ENCODE data around the gene CREBBP. TPM values are rescaled to one million over a fixed set of nuclear protein-coding genes. Genes with fewer than 3 reads are reported as not detected.
A peak's percentile ranks its signal among the peaks of the same experiment; 100 is the strongest.

CREBBP gene
- total and polyA plus RNA-seq, 5 experiments from 2014 or later: 2.9 to 167 (median 12.0) TPM

DNA sequence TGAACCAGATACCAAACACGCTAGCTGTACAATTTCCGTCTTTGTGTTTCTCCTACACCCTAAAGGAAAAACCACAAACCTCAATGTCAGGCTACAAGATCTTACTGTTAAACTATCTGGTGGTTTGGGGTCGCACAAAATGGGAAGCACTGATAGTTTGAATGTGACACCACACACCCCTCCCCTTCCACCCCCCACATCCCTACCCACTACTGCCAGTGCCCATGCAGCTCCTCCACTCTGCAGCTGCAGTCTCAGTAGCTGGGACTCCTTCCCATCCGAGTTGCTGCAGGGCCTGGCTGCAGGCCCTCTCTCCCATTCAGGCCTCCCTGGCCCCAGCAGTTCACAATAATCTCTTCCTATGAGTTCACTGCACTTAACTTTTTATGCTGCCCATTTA is 181.6 kb downstream of the CREBBP start:
- H3K9me3 Mint-ChIP-seq: no peaks in the 10 kb centered on the region
- POLR2A ChIA-PET: interaction anchor here (0.7 kb wide), 1 partner anchor 35 kb away, joined by 4 read pairs; no protein-coding TSS in a partner anchor
- peak overlapping the region in 4 of 10 donors; percentile 9 to 47 (median 28) for H3K4me3 Mint-ChIP-seq
- DNase-seq (peak in 3 of 10 donors; percentile 2 to 19 (median 17)), ATAC-seq (peak; percentile 41 to 68)
- H3K4me1 Mint-ChIP-seq: peaks cover 7 to 22% (median 12%) of the 10 kb centered on the region in 4 donors
- peak overlapping the region in 6 of 10 donors; percentile 29 to 69 (median 37) for H3K27ac Mint-ChIP-seq
- H3K27me3 Mint-ChIP-seq: no peaks in the 10 kb centered on the region
- peaks cover 0 to 22% (median 0%) of the 10 kb centered on the region in 3 donors for H3K36me3 Mint-ChIP-seq

DNA sequence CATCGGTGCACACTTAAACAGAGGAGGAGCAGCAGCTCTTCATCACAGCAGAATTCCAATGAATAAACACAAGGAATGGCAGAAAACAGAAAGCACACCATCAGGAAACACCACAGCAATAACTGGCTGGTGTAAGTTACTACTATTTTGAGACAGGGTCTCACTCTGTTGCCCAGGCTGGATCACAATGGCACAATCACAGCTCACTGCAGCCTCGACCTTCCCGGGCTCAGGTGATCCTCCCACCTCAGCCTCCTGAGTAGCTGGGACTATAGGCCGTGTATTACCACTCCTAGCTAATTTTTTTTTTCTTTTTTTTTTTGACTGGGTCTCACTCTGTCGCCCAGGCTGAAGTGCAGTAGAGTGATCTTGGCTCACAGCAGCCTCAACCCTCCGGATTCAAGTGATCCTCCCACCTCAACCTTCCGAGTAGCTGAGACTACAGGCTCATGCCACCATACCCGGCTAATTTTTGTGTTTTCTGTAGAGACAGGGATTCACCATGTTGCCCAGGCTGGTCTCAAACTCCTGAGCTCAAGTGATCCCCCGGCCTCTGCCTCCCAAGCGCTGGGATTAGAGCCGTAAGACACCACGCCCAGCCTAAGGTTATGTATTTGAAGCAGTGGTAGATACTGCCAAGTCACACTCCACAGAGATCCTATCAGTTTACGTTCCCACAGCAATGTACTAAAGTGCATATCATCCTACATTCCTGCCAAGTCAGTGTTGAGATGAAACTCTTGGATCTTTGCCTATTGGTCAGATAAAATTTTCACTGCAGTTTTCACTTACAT is 183.9 kb downstream of the CREBBP start:
- no peaks in the 10 kb centered on the region for H3K27me3 Mint-ChIP-seq
- POLR2A ChIA-PET: interaction anchor here (0.6 to 1.5 kb wide), 2 partner anchors 14 to 479 kb away, joined by 4 to 6 read pairs; no protein-coding TSS in a partner anchor
- H3K36me3 Mint-ChIP-seq: peaks cover 0 to 12% (median 0%) of the 10 kb centered on the region in 3 donors
- H3K4me1 Mint-ChIP-seq: peaks cover 6 to 22% (median 12%) of the 10 kb centered on the region in 4 donors
- peak overlapping the region in 1 of 10 donors; percentile 7 for H3K27ac Mint-ChIP-seq
- DNase-seq (no peak), ATAC-seq (no peak)
- H3K9me3 Mint-ChIP-seq: no peaks in the 10 kb centered on the region
- H3K4me3 Mint-ChIP-seq: no peak overlapping the region

DNA sequence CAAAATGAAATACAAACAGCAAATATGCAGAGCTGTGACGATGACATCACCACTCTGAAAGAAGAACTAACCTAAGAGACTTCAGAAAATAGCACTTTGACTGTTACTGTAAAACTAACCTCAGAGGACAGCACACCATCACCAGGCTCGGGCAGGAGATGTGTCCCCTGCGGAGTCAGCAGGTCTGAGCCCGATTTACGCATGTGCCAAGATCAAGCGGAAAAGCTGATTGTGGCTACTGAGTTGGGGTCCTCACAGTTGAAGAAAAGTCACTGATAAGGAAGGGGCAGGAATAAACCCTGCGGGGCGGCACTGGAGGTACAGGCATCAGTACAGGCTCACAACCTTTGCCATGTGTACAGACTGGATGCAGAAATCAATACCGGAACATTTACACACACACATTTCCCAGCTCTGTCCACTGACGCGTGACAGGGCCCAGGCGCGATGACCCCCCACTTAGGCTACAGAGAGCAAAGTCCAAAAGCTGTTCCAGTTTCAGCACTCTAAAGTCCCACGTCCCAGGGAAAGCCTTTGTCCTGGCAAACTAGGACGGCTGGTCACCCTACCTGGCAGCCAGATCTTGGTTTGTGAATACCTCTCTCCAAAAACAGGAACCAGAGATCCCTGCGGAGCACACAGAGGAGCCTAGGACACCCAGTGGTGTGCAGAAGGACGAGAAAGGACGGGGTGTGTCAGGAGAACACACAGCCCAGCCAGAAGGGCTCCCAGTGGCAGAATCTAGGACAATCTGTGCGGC is 184.7 kb downstream of the CREBBP start:
- DNase-seq (no peak), ATAC-seq (no peak)
- peaks cover 6 to 26% (median 13%) of the 10 kb centered on the region in 4 donors for H3K4me1 Mint-ChIP-seq
- POLR2A ChIA-PET: interaction anchor here (0.6 to 1.5 kb wide), 2 partner anchors 15 to 196 kb away, joined by 3 to 6 read pairs; no protein-coding TSS in a partner anchor
- no peaks in the 10 kb centered on the region for H3K9me3 Mint-ChIP-seq
- no peak overlapping the region for H3K4me3 Mint-ChIP-seq
- H3K27me3 Mint-ChIP-seq: no peaks in the 10 kb centered on the region
- H3K27ac Mint-ChIP-seq: peak overlapping the region in 4 of 10 donors; percentile 3 to 73 (median 28)
- peaks cover 0 to 9% (median 0%) of the 10 kb centered on the region in 3 donors for H3K36me3 Mint-ChIP-seq

DNA sequence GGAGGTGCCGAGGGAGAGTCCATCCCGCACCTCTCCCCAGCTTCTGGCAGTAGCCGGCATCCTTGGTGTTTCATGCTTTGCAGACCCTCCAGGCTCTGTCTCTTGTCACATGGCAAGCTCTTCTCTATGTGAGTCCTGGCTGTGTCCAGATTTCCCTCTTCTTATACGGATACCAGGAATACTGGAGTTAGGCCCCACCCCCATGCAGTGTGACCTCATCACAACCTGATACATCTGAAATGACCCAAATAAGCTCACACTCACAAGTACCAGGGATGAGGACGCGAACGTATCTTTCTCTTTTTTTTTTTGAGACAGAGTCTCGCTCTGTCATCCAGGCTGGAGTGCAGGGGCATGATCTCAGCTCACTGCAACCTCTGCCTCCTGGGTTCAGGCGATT is 186.5 kb downstream of the CREBBP start:
- Mint-ChIP-seq H3K9me3 (no peaks in the 10 kb centered on the region), H3K36me3 (peaks cover 0 to 16% (median 0%) of the 10 kb centered on the region in 3 donors), H3K4me3 (no peak overlapping the region), H3K4me1 (peaks cover 12 to 25% (median 15%) of the 10 kb centered on the region in 4 donors), H3K27ac (peak overlapping the region in 1 of 10 donors; percentile 21), H3K27me3 (no peaks in the 10 kb centered on the region)
- POLR2A ChIA-PET: no interaction called here
- ATAC-seq: no peak
- no peak for DNase-seq

DNA sequence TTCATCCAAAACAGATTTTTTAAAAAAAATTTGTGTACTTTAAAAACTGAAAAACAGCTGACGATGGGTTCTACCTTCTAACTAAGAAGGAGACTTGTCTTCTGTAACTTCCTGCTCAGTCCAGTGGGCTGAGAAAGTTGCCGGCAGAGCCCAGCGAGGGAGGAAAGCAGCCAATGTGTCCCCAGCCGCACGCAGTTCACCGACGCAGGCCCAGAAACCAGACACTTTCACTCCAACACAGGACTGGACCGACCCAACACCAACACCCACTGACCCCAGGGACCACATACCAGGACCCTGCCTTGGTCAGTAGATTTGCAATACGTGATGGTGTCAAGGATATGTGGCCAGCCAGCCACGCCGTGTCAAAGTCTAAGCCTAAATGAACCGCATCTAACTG is 188.8 kb downstream of the CREBBP start:
- Mint-ChIP-seq H3K36me3 (peaks cover 0 to 37% (median 4%) of the 10 kb centered on the region in 3 donors), H3K27me3 (no peaks in the 10 kb centered on the region), H3K4me1 (peaks cover 9 to 20% (median 11%) of the 10 kb centered on the region in 4 donors), H3K9me3 (no peaks in the 10 kb centered on the region), H3K4me3 (no peak overlapping the region), H3K27ac (peak overlapping the region in 1 of 10 donors; percentile 22)
- POLR2A ChIA-PET: interaction anchor here (0.7 to 2.0 kb wide), 2 partner anchors 90 to 189 kb away, joined by 5 read pairs; partner anchors contain the start of gene CREBBP
- ATAC-seq (no peak), DNase-seq (no peak)

DNA sequence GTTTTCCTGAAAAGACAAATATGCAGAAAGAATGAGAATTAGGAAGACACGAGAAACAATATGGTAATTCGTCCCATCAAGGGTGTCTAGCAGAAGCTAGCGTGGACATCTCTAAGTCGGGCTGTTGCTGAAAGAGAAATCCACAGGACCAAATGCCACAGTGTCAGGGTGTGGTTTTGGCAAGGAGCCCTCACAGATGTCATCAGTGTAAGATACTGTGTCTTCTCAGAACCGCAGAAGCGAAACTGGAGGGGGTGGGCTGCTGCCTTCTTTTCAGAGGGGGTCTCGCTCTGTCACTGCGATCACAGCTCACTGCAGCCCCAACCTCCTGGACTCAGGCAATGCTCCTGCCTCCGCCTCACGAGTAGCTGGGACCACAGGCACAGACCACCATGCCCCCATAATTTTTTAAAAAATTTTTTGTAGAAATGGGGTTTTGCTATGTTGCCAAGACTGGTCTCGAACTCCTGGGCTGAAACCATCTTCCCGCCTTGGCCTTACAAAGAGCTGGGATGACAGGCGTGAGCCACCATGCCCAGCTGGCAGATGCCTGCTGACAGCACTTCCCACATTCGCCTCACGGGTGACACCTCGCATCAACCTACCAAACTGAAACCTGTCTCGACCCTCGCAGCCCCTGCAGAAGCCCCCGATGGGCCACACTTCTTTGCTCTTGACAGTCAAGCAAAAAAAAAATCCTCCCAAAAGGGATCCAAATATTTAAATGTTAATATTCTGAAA is 189.4 kb downstream of the CREBBP start:
- peaks cover 0 to 43% (median 4%) of the 10 kb centered on the region in 3 donors for H3K36me3 Mint-ChIP-seq
- no peak for DNase-seq
- peak overlapping the region in 4 of 10 donors; percentile 22 to 82 (median 36) for H3K27ac Mint-ChIP-seq
- POLR2A ChIA-PET: interaction anchor here (0.6 to 2.0 kb wide), 2 partner anchors 190 to 878 kb away, joined by 4 to 5 read pairs; partner anchors contain the start of gene CREBBP
- no peaks in the 10 kb centered on the region for H3K27me3 Mint-ChIP-seq
- H3K9me3 Mint-ChIP-seq: no peaks in the 10 kb centered on the region
- no peak for ATAC-seq
- peak overlapping the region in 5 of 10 donors; percentile 17 to 58 (median 52) for H3K4me3 Mint-ChIP-seq
- H3K4me1 Mint-ChIP-seq: peaks cover 9 to 18% (median 10%) of the 10 kb centered on the region in 4 donors

DNA sequence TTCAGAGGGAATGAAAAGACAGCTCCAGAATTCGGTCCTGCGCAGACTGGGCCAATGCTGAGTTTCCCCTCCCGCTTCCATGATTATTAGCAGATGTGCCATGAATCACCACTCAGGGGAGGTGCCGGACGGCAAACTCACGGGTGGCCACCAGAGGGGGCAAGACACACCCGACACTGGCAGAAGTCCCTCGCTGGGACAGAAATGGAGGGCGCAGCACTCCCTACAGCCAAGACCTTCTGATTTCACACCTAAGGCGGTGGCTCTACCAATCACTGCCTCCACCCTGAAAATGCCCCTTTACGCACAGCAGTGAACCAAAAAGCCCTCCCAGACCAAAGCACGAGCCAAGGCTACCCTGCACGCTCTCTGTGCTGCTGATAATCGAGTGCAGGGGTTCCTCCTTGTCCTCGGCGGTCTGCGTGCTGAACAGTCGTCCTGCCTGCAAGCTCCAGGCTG is 190.0 kb downstream of the CREBBP start:
- no peaks in the 10 kb centered on the region for H3K27me3 Mint-ChIP-seq

DNA sequence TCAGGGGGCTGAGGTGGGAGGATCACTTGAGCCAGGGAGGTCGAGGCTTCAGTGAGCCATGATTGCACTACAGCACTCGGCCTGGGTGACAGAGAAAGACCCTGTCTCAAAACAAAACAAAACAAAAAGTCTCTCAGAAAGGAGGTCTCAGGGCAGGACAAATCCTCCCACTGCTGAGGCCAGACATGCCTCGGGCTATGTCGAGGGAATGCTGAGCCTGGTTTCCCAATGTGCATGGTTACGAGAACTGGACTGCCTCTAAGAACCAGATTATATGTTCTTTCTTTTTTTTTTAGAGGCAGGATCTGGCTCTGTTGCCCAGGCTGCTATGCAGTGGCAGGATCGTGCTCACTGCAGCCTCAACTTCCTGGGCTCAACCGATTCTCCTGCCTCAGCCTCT is 190.8 kb downstream of the CREBBP start:
- peaks cover 0 to 54% (median 9%) of the 10 kb centered on the region in 3 donors for H3K36me3 Mint-ChIP-seq
- no peak overlapping the region for H3K4me3 Mint-ChIP-seq
- no peak for ATAC-seq
- POLR2A ChIA-PET: interaction anchor here (2.0 kb wide), 1 partner anchor 191 kb away, joined by 5 read pairs; the partner anchor contains the start of gene CREBBP
- H3K4me1 Mint-ChIP-seq: peaks cover 7 to 14% (median 9%) of the 10 kb centered on the region in 4 donors
- H3K27ac Mint-ChIP-seq: no peak overlapping the region
- DNase-seq: no peak
- no peaks in the 10 kb centered on the region for H3K9me3 Mint-ChIP-seq
- no peaks in the 10 kb centered on the region for H3K27me3 Mint-ChIP-seq

More for the DNA sequence above, 190.0 kb downstream of the CREBBP start:
- POLR2A ChIA-PET: interaction anchor here (0.6 to 2.0 kb wide), 2 partner anchors 190 to 879 kb away, joined by 4 to 5 read pairs; partner anchors contain the start of gene CREBBP
- ATAC-seq: peak; percentile 100
- no peaks in the 10 kb centered on the region for H3K9me3 Mint-ChIP-seq
- DNase-seq: peak; percentile 71 to 90 (median 80)
- peaks cover 0 to 49% (median 9%) of the 10 kb centered on the region in 3 donors for H3K36me3 Mint-ChIP-seq
- peak overlapping the region in 7 of 10 donors; percentile 17 to 75 (median 52) for H3K4me3 Mint-ChIP-seq
- H3K4me1 Mint-ChIP-seq: peaks cover 9 to 15% (median 9%) of the 10 kb centered on the region in 4 donors
- peak overlapping the region in 7 of 10 donors; percentile 15 to 82 (median 37) for H3K27ac Mint-ChIP-seq

DNA sequence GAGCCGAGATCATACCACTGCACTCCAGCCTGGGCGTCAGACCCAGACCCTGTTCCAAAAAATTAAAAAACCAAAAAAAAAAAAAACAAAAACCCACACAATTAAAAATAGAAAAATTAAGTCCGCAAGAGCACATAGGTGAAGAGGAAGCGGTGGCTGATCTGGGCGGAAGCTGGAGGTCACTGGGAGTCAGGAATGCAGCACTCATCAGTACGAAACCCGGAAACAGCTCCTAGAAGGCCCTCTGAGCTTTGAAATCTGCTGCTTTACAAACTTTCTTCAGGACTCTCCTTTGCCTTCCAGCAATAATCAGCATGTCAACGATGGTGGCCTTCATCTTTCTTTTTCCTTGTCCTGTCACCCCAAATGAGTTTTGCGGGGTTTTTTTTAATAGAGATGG is 192.7 kb downstream of the CREBBP start:
- Mint-ChIP-seq H3K27me3 (no peaks in the 10 kb centered on the region), H3K27ac (no peak overlapping the region), H3K4me1 (peaks cover 6 to 14% (median 9%) of the 10 kb centered on the region in 4 donors), H3K4me3 (no peak overlapping the region), H3K9me3 (no peaks in the 10 kb centered on the region), H3K36me3 (peaks cover 0 to 67% (median 12%) of the 10 kb centered on the region in 3 donors)
- POLR2A ChIA-PET: no interaction called here
- DNase-seq (no peak), ATAC-seq (no peak)

DNA sequence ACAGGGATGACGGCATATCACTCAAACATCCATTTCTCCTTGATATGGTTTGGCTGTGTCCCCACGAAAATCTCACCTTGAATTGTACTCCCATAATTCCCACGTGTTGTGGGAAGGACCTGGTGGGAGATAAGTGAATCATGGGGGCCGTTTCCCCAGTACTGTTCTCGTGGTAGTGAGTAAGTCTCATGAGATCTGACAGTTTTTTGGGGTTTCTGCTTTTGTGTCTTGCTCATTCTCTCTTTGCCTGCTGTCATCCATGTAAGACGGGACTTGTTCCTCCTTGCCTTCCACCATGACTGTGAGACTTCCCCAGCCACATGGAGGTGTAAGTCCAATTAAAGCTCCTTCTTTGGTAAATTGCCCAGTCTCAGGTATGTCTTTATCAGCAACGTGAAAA is 193.5 kb downstream of the CREBBP start:
- peaks cover 0 to 74% (median 13%) of the 10 kb centered on the region in 3 donors for H3K36me3 Mint-ChIP-seq
- peaks cover 0 to 2% (median 0%) of the 10 kb centered on the region in 9 donors for H3K9me3 Mint-ChIP-seq
- ATAC-seq (no peak), DNase-seq (no peak)
- H3K4me1 Mint-ChIP-seq: peaks cover 6 to 13% (median 9%) of the 10 kb centered on the region in 4 donors
- H3K27me3 Mint-ChIP-seq: no peaks in the 10 kb centered on the region
- H3K4me3 Mint-ChIP-seq: no peak overlapping the region
- peak overlapping the region in 1 of 10 donors; percentile 49 for H3K27ac Mint-ChIP-seq
- POLR2A ChIA-PET: no interaction called here

DNA sequence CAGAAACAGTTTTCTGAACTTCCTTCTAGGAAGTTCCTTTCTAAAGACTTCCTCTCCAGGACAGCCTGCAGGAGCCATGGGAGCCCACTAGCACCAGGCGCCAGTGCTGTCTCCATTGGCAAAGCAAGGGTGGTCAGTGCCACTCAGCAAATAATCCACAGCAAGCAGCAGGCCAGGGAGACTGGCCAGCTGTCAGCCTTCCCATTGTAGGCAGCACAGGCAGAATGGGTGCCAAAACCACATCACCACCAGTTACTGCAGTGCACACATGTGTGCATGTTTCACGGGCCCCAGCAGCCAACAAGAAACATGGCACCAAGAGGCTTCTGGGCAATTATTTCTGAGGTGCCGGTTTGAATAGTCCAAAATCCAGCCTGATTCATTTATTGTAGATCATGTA is 199.3 kb downstream of the CREBBP start:
- no peak overlapping the region for H3K27ac Mint-ChIP-seq
- peaks cover 0 to 85% (median 20%) of the 10 kb centered on the region in 3 donors for H3K36me3 Mint-ChIP-seq
- POLR2A ChIA-PET: no interaction called here
- no peak for DNase-seq
- H3K9me3 Mint-ChIP-seq: peaks cover 0 to 2% (median 0%) of the 10 kb centered on the region in 9 donors
- H3K27me3 Mint-ChIP-seq: no peaks in the 10 kb centered on the region
- H3K4me3 Mint-ChIP-seq: no peak overlapping the region
- no peak for ATAC-seq
- H3K4me1 Mint-ChIP-seq: no peaks in the 10 kb centered on the region
